Femur (tissue), 1 donor: ENCODE data around the gene CNFN.
"Not testable (repeated sequence)": the region's sequence is repeated elsewhere in the genome, so short reads cannot be mapped to it uniquely, and the experiment has no call there.

Experiments used
- DNase-seq: peaks from one replicate; pipeline ENCODE4 v3.0.0-alpha.2; 2017

The CNFN gene

GRCh38 chr19:42348211-42348610 lies 41.9 kb downstream of the CNFN start:
- no peak for DNase-seq

GRCh38 chr19:42345191-42345812 lies 44.8 kb downstream of the CNFN start:
- no peak for DNase-seq

DNA sequence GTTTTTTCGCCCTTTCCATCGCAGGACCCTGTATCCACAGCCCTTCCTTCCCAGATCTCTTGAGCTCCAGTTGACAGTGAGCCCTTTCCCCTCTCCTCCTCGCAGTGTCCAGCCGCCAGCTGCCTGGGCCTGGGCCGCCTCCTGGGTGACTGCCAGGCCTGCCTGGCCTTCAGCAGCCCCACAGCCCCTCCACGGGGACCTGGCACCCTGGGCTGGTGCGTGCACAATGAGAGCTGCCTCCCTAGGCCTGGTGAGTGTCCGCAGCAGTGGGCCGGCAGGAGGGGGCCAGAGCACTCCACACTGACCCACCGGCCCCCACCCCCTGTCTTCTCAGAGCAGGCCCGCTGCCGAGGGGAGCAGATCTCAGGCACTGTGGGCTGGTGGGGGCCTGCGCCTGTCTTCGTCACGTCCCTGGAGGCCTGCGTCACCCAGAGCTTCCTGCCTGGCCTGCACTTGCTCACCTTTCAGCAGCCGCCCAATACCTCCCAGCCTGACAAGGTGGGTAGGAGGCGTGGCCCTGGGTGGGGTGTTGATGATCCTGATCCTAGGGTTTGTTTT lies 45.7 kb downstream of the CNFN start:
- DNase-seq: no peak

GRCh38 chr19:42343344-42344110 lies 46.6 kb downstream of the CNFN start:
- no peak for DNase-seq

DNA sequence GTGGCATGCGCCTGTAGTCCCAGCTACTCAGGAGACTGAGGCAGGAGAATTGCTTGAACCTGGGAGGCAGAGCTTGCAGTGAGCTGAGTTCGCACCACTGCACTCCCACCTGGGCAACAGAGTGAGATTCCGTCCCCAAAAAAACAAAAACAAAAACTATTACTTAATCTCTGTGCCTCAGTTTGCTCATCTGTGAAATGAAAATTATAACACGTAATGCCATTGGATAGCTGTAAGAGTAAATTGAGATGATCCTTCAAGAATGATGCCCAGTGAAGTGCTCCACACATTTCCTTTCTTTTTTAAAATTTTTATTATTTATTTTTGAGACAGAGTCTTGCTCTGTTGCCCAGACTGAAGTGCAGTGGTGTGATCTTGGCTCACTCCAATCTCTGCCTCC lies 50.2 kb downstream of the CNFN start:
- not testable (repeated sequence) for DNase-seq

- not testable (repeated sequence) for DNase-seq
Measured at GRCh38 chr19:42339126-42339860, 50.8 kb downstream of the CNFN start.
